CD4-positive, alpha-beta T cell (primary cell): Measurements from ENCODE around the gene EFNA4. TPM values are rescaled to one million over a fixed set of nuclear protein-coding genes. Genes with fewer than 3 reads are reported as not detected.

Experiments
- ATAC-seq: fragments of 200-7000 bp; cut with Tn5 transposase; one replicate; pipeline ENCODE4 v1.10.0; 2022; ENCODE audit warnings: mild to moderate bottlenecking; ENCODE audit not compliant: poor library complexity
- CTCF ChIA-PET: fragments of 350-600 bp; sonication (Branson Sonifier 250); formaldehyde crosslinking; loops from one replicate; lab custom pipeline; 2021; ENCODE audit warnings: antibody characterized with exemption, inconsistent platforms; lab: Charles Lee
- POLR2A ChIA-PET: fragments of 350-600 bp; sonication (Branson Sonifier 250); formaldehyde crosslinking; loops from one replicate; lab custom pipeline; 2021; ENCODE audit warnings: antibody characterized with exemption, inconsistent platforms; lab: Charles Lee
- DNase-seq, 14 experiments: peaks; one replicate each; pipeline ENCODE4 v3.0.0-alpha.2; 2013 to 2020; ENCODE audit warnings: mixed read lengths in 2 of 14
- H3K27ac ChIP-seq, 2 donors: one replicate each; pipeline versions ENCODE4 v1.5.1 to v1.7.0; 2013; ENCODE audit warnings: low read length in 2 of 2, low read depth in 1 of 2, mild to moderate bottlenecking in 1 of 2
- H3K27me3 ChIP-seq, 2 experiments: 1 replicate in 1 of 2; 2 replicates in 1 of 2; pipeline versions ENCODE4 v1.6.1 to v1.7.0; 2013; ENCODE audit warnings: low read length in 2 of 2, control low read depth in 1 of 2, mild to moderate bottlenecking in 1 of 2, moderate library complexity in 1 of 2; ENCODE audit not compliant: insufficient read depth in 2 of 2, control insufficient read depth in 1 of 2
- H3K36me3 ChIP-seq: one replicate; pipeline ENCODE4 v1.6.1; 2013; ENCODE audit warnings: low read length, control low read depth; ENCODE audit not compliant: insufficient read depth
- H3K4me1 ChIP-seq: one replicate; pipeline ENCODE4 v1.6.1; 2013; ENCODE audit warnings: low read length, control low read depth; ENCODE audit not compliant: insufficient read depth
- H3K4me3 ChIP-seq: one replicate; pipeline ENCODE4 v1.5.1; 2013; ENCODE audit warnings: mild to moderate bottlenecking, low read length, moderate library complexity
- H3K9me3 ChIP-seq, 2 experiments: 1 replicate in 1 of 2; 2 replicates in 1 of 2; pipeline versions ENCODE4 v1.6.1 to v1.7.0; 2013; ENCODE audit warnings: low read length in 2 of 2, mild to moderate bottlenecking in 2 of 2, control low read depth in 1 of 2, moderate library complexity in 1 of 2; ENCODE audit not compliant: control insufficient read depth in 1 of 2, insufficient read depth in 1 of 2
- H3K27ac Mint-ChIP-seq: one replicate; pipeline ENCODE4 v1.8.0; 2020; ENCODE audit warnings: mixed read lengths
- H3K27me3 Mint-ChIP-seq: one replicate; pipeline ENCODE4 v1.8.0; 2021; ENCODE audit warnings: mixed read lengths
- H3K36me3 Mint-ChIP-seq: one replicate; pipeline ENCODE4 v1.8.0; 2021; ENCODE audit warnings: low read depth, mixed read lengths
- H3K4me1 Mint-ChIP-seq: one replicate; pipeline ENCODE4 v1.8.0; 2021; ENCODE audit warnings: low read depth, mixed read lengths
- H3K4me3 Mint-ChIP-seq: one replicate; pipeline ENCODE4 v1.8.0; 2020; ENCODE audit warnings: mild to moderate bottlenecking, mixed read lengths
- H3K9me3 Mint-ChIP-seq: one replicate; pipeline ENCODE4 v1.8.0; 2020; ENCODE audit warnings: mixed read lengths
- CTCF ChIP-seq: fragments of 200-600 bp; IDR thresholded peaks from one replicate; pipeline ENCODE4 v1.8.0; 2022; ENCODE audit warnings: antibody characterized with exemption, mild to moderate bottlenecking
- intact Hi-C, 2 experiments: fragments of 100-400 bp; cut with DNase I in 1 of 2; cut with micrococcal nuclease in 1 of 2; formaldehyde crosslinking; loops; one replicate each; pipeline versions ENCODE4 v1.15.1 to v1.9.0; 2023 to 2025; cut with DNase I, micrococcal nuclease
- total RNA-seq, 174 experiments: library from RNA in 2 of 174; stranded (reverse) in 2 of 174; gene quantifications; one replicate each; pipeline ENCODE4 v1.2.3 and lab custom pipeline; 2021 to 2026

Gene EFNA4
- total RNA-seq, 2 experiments from 2014 or later: 2.4 to 3.3 TPM

DNA sequence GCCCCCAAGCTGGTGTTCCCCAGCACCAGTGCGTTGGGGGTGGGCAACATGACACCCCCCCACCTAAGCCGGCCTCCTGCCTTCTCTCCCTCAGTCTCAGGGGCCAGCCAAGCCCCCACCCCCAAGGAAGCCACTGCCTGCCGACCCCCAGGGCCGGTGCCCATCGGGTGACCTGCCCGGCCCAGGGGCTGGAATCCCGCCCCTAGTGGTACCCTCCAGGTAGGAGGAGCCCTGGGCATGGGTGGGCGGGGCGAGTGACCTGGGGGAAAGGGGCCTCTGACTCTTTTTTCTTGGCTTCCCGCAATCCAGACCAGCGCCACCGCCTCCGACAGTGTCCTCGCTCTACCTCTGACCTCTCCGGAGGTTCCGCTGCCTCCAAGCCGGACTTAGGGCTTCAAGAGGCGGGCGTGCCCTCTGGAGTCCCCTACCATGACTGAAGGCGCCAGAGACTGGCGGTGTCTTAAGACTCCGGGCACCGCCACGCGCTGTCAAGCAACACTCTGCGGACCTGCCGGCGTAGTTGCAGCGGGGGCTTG is 1.3 kb upstream of the EFNA4 start:
- Mint-ChIP-seq H3K4me1 (peaks cover 32% of the 10 kb centered on the region), H3K9me3 (no peaks in the 10 kb centered on the region), H3K27me3 (no peaks in the 10 kb centered on the region), H3K4me3 (peak overlapping the region; percentile 93), H3K36me3 (peaks cover 15% of the 10 kb centered on the region), H3K27ac (no peak overlapping the region)
- no peak for TF ChIP-seq CTCF
- no peaks in the 10 kb centered on the region for H3K27me3 ChIP-seq
- intact Hi-C loops: loop anchor here (1.0 to 5.0 kb wide), 6 partner anchors 22 to 655 kb away; partner anchors contain the start of genes IL6R (in 1 of the 2), PYGO2 (in 1 of the 2), UBE2Q1 (in 1 of the 2) and ZBTB7B (in 1 of the 2)
- no peak overlapping the region for H3K4me3 ChIP-seq
- ChIA-PET CTCF (interaction anchor here (0.6 to 6.5 kb wide), 32 partner anchors 9 to 1196 kb away, joined by 3 to 78 read pairs (median 4); partner anchors contain the start of genes ADAM15, EFNA3, FLAD1 and KRTCAP2), POLR2A (interaction anchor here (0.6 to 2.3 kb wide), 7 partner anchors 9 to 23 kb away, joined by 3 to 23 read pairs (median 4); partner anchors contain the start of genes ADAM15 and EFNA3)
- peak in 2 of 14 experiments; percentile 27 to 60 for DNase-seq
- H3K36me3 ChIP-seq: peaks cover 17% of the 10 kb centered on the region
- no peak for ATAC-seq
- H3K9me3 ChIP-seq: no peaks in the 10 kb centered on the region
- no peak overlapping the region for H3K27ac ChIP-seq
- peaks cover 41% of the 10 kb centered on the region for H3K4me1 ChIP-seq

DNA sequence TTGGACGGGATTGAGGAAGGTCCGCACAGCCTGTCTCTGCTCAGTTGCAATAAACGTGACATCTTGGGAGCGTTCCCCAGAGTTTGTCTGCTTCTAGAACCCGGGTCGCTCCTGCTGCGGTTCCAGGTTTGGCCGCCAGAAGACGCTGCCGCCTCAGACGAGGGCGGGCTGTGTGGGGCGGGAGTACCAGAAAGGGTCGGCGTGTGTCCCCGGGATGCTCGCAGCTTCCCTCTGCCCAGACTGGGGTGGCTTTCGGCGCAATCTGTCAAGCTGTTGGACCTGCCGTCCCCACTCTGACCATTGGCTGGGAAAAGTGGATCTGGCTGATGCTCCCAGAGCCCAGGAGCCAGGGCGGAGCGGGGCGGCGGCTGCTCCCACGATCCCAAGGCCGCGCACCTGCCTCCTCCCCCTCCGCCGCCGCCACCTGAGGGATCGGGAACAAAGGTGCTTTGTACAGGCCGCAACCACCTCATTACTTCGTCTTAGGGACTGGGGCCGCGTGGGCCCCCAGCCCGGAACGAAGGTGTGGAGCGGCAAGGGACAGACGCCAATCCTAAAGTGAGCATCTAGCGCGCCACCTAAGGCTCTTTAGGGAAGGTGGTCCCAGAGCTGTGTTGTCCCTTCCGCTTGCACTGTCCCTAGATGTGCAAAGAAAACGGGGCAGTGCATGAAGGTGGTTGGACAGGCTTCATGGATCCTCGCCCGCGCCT is 683 bp upstream of the EFNA4 start:
- Histone ChIP-seq H3K4me1 (peaks cover 41% of the 10 kb centered on the region), H3K27me3 (no peaks in the 10 kb centered on the region), H3K9me3 (no peaks in the 10 kb centered on the region), H3K4me3 (peak overlapping the region; percentile 76), H3K36me3 (peaks cover 13% of the 10 kb centered on the region), H3K27ac (no peak overlapping the region)
- peak overlapping the region; percentile 43 for H3K27ac Mint-ChIP-seq
- H3K9me3 Mint-ChIP-seq: no peaks in the 10 kb centered on the region
- intact Hi-C loops: loop anchor here (1.0 to 5.0 kb wide), 7 partner anchors 21 to 656 kb away; partner anchors contain the start of genes IL6R (in 1 of the 2), PYGO2 (in 1 of the 2), UBE2Q1 (in 1 of the 2) and ZBTB7B (in 1 of the 2)
- H3K36me3 Mint-ChIP-seq: peaks cover 15% of the 10 kb centered on the region
- POLR2A ChIA-PET: interaction anchor here (0.6 to 2.3 kb wide), 6 partner anchors 10 to 80 kb away, joined by 3 to 23 read pairs (median 3); partner anchors contain the start of genes ADAM15, EFNA3 and FLAD1
- H3K4me3 Mint-ChIP-seq: peak overlapping the region; percentile 93
- no peaks in the 10 kb centered on the region for H3K27me3 Mint-ChIP-seq
- DNase-seq (peak; percentile 59 to 82 (median 74)), ATAC-seq (peak; percentile 46)
- peaks cover 32% of the 10 kb centered on the region for H3K4me1 Mint-ChIP-seq
- CTCF ChIA-PET: interaction anchor here (0.7 to 6.5 kb wide), 9 partner anchors 8 to 584 kb away, joined by 3 to 78 read pairs (median 6); no protein-coding TSS in a partner anchor
- peak; percentile 81 for TF ChIP-seq CTCF

DNA sequence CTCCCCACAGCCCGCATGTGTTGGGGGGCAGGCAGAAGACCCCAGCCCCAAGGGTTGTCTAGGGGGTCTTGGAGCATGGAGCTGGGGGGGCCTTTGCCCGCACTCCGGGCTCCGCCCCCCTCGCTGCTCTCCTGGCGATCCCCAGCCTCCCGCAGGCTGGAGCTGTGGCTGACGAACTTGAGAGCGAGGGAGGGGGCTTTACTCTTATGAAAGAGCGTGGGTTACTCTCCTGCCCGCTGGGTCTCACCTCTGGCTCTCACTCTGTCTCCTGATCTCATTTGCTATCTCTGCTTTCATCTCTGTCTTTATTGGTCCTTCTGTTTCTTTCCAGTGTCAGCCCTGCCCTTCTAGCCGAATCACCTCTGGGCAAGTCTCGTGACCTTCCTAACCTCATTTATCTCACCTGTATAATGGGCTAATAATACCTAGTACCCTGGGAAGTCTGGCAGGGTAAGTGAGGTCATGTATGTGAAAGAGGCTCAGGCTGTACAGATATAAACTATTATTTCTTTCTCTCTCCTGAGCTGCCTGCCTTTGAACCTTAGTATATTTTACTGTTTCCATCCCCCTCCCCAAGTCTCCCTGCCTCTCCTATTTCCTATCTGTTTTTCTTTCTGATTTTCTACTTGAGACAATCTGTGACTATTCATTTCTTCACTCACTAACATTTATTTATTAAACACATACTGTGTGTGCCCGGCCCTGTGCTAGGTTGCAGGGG is 731 bp downstream of the EFNA4 start:
- Histone ChIP-seq H3K9me3 (no peaks in the 10 kb centered on the region), H3K4me3 (peak overlapping the region; percentile 76), H3K27ac (no peak overlapping the region), H3K36me3 (peaks cover 17% of the 10 kb centered on the region), H3K27me3 (no peaks in the 10 kb centered on the region), H3K4me1 (peaks cover 41% of the 10 kb centered on the region)
- H3K27ac Mint-ChIP-seq: peak overlapping the region; percentile 70
- no peak for TF ChIP-seq CTCF
- ATAC-seq (peak; percentile 2), DNase-seq (peak in 3 of 14 experiments; percentile 34 to 72 (median 62))
- H3K9me3 Mint-ChIP-seq: no peaks in the 10 kb centered on the region
- peak overlapping the region; percentile 96 for H3K4me3 Mint-ChIP-seq
- intact Hi-C loops: loop anchor here (5.0 kb wide), 4 partner anchors 62 to 657 kb away; partner anchors contain the start of genes IL6R (in 1 of the 2), PYGO2 (in 1 of the 2), UBE2Q1 (in 1 of the 2) and ZBTB7B (in 1 of the 2)
- POLR2A ChIA-PET: interaction anchor here (1.0 to 2.3 kb wide), 4 partner anchors 13 to 21 kb away, joined by 3 to 23 read pairs (median 6); partner anchors contain the start of genes ADAM15 and EFNA3
- peaks cover 32% of the 10 kb centered on the region for H3K4me1 Mint-ChIP-seq
- CTCF ChIA-PET: interaction anchor here (1.3 to 6.5 kb wide), 7 partner anchors 12 to 585 kb away, joined by 3 to 78 read pairs (median 4); partner anchors contain the start of gene ADAM15
- H3K36me3 Mint-ChIP-seq: peaks cover 17% of the 10 kb centered on the region
- H3K27me3 Mint-ChIP-seq: no peaks in the 10 kb centered on the region
